Aorta (tissue), 5 donors: ENCODE data around the gene FYCO1. TPM values are rescaled to one million over a fixed set of nuclear protein-coding genes. Genes with fewer than 3 reads are reported as not detected.

Source experiments
- ATAC-seq: fragments of 200-7000 bp; cut with Tn5 transposase; one replicate; pipeline ENCODE4 v1.9.1; 2022; ENCODE audit warnings: moderate library complexity; ENCODE audit not compliant: low FRiP score
- DNase-seq, 2 donors: peaks; one replicate each; pipeline ENCODE4 v3.0.0-alpha.2; 2020
- H3K27ac ChIP-seq, 2 donors: one replicate each; pipeline ENCODE4 v1.5.1; 2013; ENCODE audit warnings: low read length in 2 of 2, mild to moderate bottlenecking in 2 of 2, moderate library complexity in 2 of 2, control low read depth in 1 of 2, inconsistent platforms in 1 of 2, low read depth in 1 of 2
- H3K27me3 ChIP-seq, 2 donors: one replicate each; pipeline ENCODE4 v1.6.1; 2013; ENCODE audit warnings: control low read depth in 1 of 2, low read length in 1 of 2, mild to moderate bottlenecking in 1 of 2, moderate library complexity in 1 of 2; ENCODE audit not compliant: insufficient read depth in 2 of 2, control insufficient read depth in 1 of 2
- H3K36me3 ChIP-seq, 2 donors: one replicate each; pipeline ENCODE4 v1.6.1; 2013; ENCODE audit warnings: control low read depth in 1 of 2, low read length in 1 of 2, mild to moderate bottlenecking in 1 of 2; ENCODE audit not compliant: insufficient read depth in 2 of 2, control insufficient read depth in 1 of 2
- H3K4me1 ChIP-seq, 2 donors: one replicate each; pipeline ENCODE4 v1.6.1; 2013; ENCODE audit warnings: low read length in 2 of 2, control low read depth in 1 of 2, mild to moderate bottlenecking in 1 of 2, moderate library complexity in 1 of 2; ENCODE audit not compliant: insufficient read depth in 2 of 2, control insufficient read depth in 1 of 2
- H3K4me3 ChIP-seq, 2 donors: one replicate each; pipeline ENCODE4 v1.5.1; 2013; ENCODE audit warnings: low read length in 2 of 2, control low read depth in 1 of 2, mild to moderate bottlenecking in 1 of 2
- H3K9me3 ChIP-seq: one replicate; pipeline ENCODE4 v1.6.1; 2013; ENCODE audit warnings: mild to moderate bottlenecking, low read length; ENCODE audit not compliant: control insufficient read depth
- WGBS, 2 donors: extraction: QIAGEN DNeasy Blood & Tissue Kit; methylation state at CpG; one replicate each; pipeline ENCODE4 v1.1.7; 2013; 5-methylcytosine and 5-hydroxymethylcytosine counted together
- intact Hi-C, 2 donors: fragments of 100-400 bp; cut with DNase I; formaldehyde crosslinking; loops; one replicate each; pipeline versions ENCODE4 v1.14.2 to v1.15.0; 2022
- polyA plus RNA-seq, 2 donors: library from polyadenylated mRNA; stranded (reverse); fragments of 200-250 nt; gene quantifications; one replicate each; pipeline ENCODE4 v1.2.3, GENCODE V29; 2013
- total RNA-seq, 2 donors: library from RNA; stranded (reverse); fragmentation: NEBNext Ultra II Directional; extraction: Animal tissue kit (Norgen Biotek cat#: 25700); gene quantifications; one replicate each; pipeline ENCODE4 v1.2.1, GENCODE V29; 2021
- donor health status: healthy with polysubstance abuse.
- donor health status: Bipolar disorder and iron deficiency.
- donor health status: DM: no; HTN: no; CAD: no.
- donor health status: DM: no; HTN: no; CAD: no.
- donor health status: DM: yes; HTN: yes; CAD: no.

The FYCO1 gene
- total and polyA plus RNA-seq, 4 donors: 15.9 to 91.8 (median 51.7) TPM

GRCh38 chr3:45974686-45975085, 20.9 kb downstream of the FYCO1 start:
- WGBS, 2 donors: 69 to 78% methylated on average over 4 of the region's 4 CpGs
- Histone ChIP-seq H3K4me3 (no peak overlapping the region), H3K27ac (peak overlapping the region in 1 of 2 donors; percentile 15), H3K27me3 (no peaks in the 10 kb centered on the region), H3K9me3 (no peaks in the 10 kb centered on the region), H3K4me1 (peaks cover 0 to 3% of the 10 kb centered on the region in 2 donors), H3K36me3 (peaks cover 0 to 10% of the 10 kb centered on the region in 2 donors)
- DNase-seq: no peak
- no peak for ATAC-seq
- intact Hi-C loops: no loop called here

GRCh38 chr3:45972534-45973402, 22.9 kb downstream of the FYCO1 start:
- Histone ChIP-seq H3K27ac (peak overlapping the region; percentile 68 to 95), H3K4me3 (no peak overlapping the region), H3K27me3 (no peaks in the 10 kb centered on the region), H3K9me3 (no peaks in the 10 kb centered on the region), H3K36me3 (peaks cover 0 to 7% of the 10 kb centered on the region in 2 donors), H3K4me1 (peaks cover 0 to 3% of the 10 kb centered on the region in 2 donors)
- DNase-seq (peak in 1 of 2 donors; percentile 71), ATAC-seq (peak; percentile 73)
- 3 to 10% methylated on average over 6 of the region's 6 CpGs for WGBS, 2 donors
- intact Hi-C loops: no loop called here

- WGBS, 2 donors: 93 to 95% methylated on average over 3 of the region's 3 CpGs
- peak overlapping the region; percentile 19 to 25 for H3K27ac ChIP-seq
- H3K36me3 ChIP-seq: peaks cover 0 to 7% of the 10 kb centered on the region in 2 donors
- intact Hi-C loops: loop anchor here in 1 of 2 donors (2.0 kb wide), 1 partner anchor 29 kb away; no protein-coding TSS in a partner anchor
- DNase-seq (no peak), ATAC-seq (no peak)
- no peaks in the 10 kb centered on the region for H3K9me3 ChIP-seq
- H3K4me3 ChIP-seq: no peak overlapping the region
- H3K4me1 ChIP-seq: peaks cover 0 to 3% of the 10 kb centered on the region in 2 donors
- no peaks in the 10 kb centered on the region for H3K27me3 ChIP-seq
Observed at GRCh38 chr3:45969953-45970352, 25.7 kb downstream of the FYCO1 start.

- WGBS, 2 donors: 80 to 89% methylated on average over 3 of the region's 3 CpGs
Observed at GRCh38 chr3:45969116-45969515, 26.5 kb downstream of the FYCO1 start.

GRCh38 chr3:45968706-45969105, 26.9 kb downstream of the FYCO1 start:
- H3K4me1 ChIP-seq: peaks cover 0 to 3% of the 10 kb centered on the region in 2 donors
- H3K27me3 ChIP-seq: no peaks in the 10 kb centered on the region
- H3K9me3 ChIP-seq: no peaks in the 10 kb centered on the region
- H3K36me3 ChIP-seq: peaks cover 0 to 7% of the 10 kb centered on the region in 2 donors
- ATAC-seq (no peak), DNase-seq (no peak)
- 50 to 53% methylated on average over 2 of the region's 2 CpGs for WGBS, 2 donors
- intact Hi-C loops: loop anchor here in 1 of 2 donors (2.0 kb wide), 1 partner anchor 28 kb away; no protein-coding TSS in a partner anchor
- no peak overlapping the region for H3K4me3 ChIP-seq
- no peak overlapping the region for H3K27ac ChIP-seq

More at GRCh38 chr3:45969116-45969515, 26.5 kb downstream of the FYCO1 start:
- no peaks in the 10 kb centered on the region for H3K9me3 ChIP-seq
- H3K27ac ChIP-seq: no peak overlapping the region
- H3K27me3 ChIP-seq: no peaks in the 10 kb centered on the region
- intact Hi-C loops: loop anchor here in 1 of 2 donors (2.0 kb wide), 1 partner anchor 28 kb away; no protein-coding TSS in a partner anchor
- peaks cover 0 to 7% of the 10 kb centered on the region in 2 donors for H3K36me3 ChIP-seq
- H3K4me1 ChIP-seq: peaks cover 0 to 3% of the 10 kb centered on the region in 2 donors
- DNase-seq: no peak
- no peak for ATAC-seq
- no peak overlapping the region for H3K4me3 ChIP-seq

- Histone ChIP-seq H3K4me1 (peaks cover 0 to 3% of the 10 kb centered on the region in 2 donors), H3K9me3 (no peaks in the 10 kb centered on the region), H3K36me3 (peaks cover 0 to 7% of the 10 kb centered on the region in 2 donors), H3K27ac (peak overlapping the region in 1 of 2 donors; percentile 41), H3K27me3 (no peaks in the 10 kb centered on the region), H3K4me3 (no peak overlapping the region)
- ATAC-seq (no peak), DNase-seq (no peak)
- intact Hi-C loops: loop anchor here in 1 of 2 donors (2.0 kb wide), 1 partner anchor 27 kb away; no protein-coding TSS in a partner anchor
- 45 to 50% methylated on average over 9 of the region's 9 CpGs for WGBS, 2 donors
Observed at GRCh38 chr3:45968149-45968548, 27.5 kb downstream of the FYCO1 start.

- Histone ChIP-seq H3K9me3 (no peaks in the 10 kb centered on the region), H3K36me3 (peaks cover 0 to 7% of the 10 kb centered on the region in 2 donors), H3K27me3 (no peaks in the 10 kb centered on the region), H3K27ac (peak overlapping the region in 1 of 2 donors; percentile 41), H3K4me1 (no peaks in the 10 kb centered on the region), H3K4me3 (no peak overlapping the region)
- peak in 1 of 2 donors; percentile 64 for DNase-seq
- intact Hi-C loops: loop anchor here in 1 of 2 donors (2.0 kb wide), 1 partner anchor 27 kb away; no protein-coding TSS in a partner anchor
- ATAC-seq: peak; percentile 45
- 22 to 24% methylated on average over 8 of the region's 8 CpGs for WGBS, 2 donors
Observed at GRCh38 chr3:45967724-45968123, 27.9 kb downstream of the FYCO1 start.

GRCh38 chr3:45966950-45967640, 28.5 kb downstream of the FYCO1 start:
- no peak overlapping the region for H3K4me3 ChIP-seq
- DNase-seq (no peak), ATAC-seq (no peak)
- no peaks in the 10 kb centered on the region for H3K27me3 ChIP-seq
- H3K36me3 ChIP-seq: peaks cover 0 to 10% of the 10 kb centered on the region in 2 donors
- no peaks in the 10 kb centered on the region for H3K4me1 ChIP-seq
- H3K9me3 ChIP-seq: no peaks in the 10 kb centered on the region
- H3K27ac ChIP-seq: peak overlapping the region in 1 of 2 donors; percentile 53
- 43 to 48% methylated on average over 16 of the region's 16 CpGs for WGBS, 2 donors
- intact Hi-C loops: no loop called here
